ENCODE results near the gene CCSER2.

DNA sequence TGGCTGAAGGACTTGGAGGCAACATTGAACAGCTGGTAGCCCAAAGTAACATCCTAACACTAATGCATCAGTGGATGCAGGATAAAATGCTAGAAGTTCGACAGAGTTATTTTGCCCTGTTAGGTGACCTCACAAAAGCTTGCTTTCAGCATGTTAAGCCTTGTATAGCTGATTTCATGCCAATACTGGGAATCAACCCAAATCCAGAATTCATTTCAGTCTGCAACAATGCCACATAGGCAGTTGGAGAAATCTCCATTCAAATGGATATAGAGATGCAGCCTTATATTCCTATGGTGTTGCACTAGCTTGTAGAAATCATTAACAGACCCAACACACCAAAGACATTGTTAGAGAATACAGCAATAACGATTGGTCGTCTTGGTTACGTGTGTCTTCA lies 62.9 kb downstream of the CCSER2 start:
- TF ChIP-seq CSDC2 (CRISPR knock-in tag; IDR thresholded peaks at IDR 0.05) (no peak), ZFP3 (CRISPR knock-in tag; IDR thresholded peaks at IDR 0.05) (no peak), PPARA (CRISPR knock-in tag; IDR thresholded peaks at IDR 0.05; ENCODE audit: borderline replicate concordance) (no peak), ARNTL (CRISPR knock-in tag; IDR thresholded peaks at IDR 0.05; ENCODE audit: borderline replicate concordance, low read depth) (no peak), TCF4 (CRISPR knock-in tag; IDR thresholded peaks at IDR 0.05; ENCODE audit: borderline replicate concordance) (no peak)
- TF ChIP-seq, protein P1, sequence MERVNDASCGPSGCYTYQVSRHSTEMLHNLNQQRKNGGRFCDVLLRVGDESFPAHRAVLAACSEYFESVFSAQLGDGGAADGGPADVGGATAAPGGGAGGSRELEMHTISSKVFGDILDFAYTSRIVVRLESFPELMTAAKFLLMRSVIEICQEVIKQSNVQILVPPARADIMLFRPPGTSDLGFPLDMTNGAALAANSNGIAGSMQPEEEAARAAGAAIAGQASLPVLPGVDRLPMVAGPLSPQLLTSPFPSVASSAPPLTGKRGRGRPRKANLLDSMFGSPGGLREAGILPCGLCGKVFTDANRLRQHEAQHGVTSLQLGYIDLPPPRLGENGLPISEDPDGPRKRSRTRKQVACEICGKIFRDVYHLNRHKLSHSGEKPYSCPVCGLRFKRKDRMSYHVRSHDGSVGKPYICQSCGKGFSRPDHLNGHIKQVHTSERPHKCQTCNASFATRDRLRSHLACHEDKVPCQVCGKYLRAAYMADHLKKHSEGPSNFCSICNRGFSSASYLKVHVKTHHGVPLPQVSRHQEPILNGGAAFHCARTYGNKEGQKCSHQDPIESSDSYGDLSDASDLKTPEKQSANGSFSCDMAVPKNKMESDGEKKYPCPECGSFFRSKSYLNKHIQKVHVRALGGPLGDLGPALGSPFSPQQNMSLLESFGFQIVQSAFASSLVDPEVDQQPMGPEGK (CRISPR knock-in tag; IDR thresholded peaks at IDR 0.05; ENCODE audit: borderline replicate concordance) = no peak
- TF ChIP-seq, protein P2, sequence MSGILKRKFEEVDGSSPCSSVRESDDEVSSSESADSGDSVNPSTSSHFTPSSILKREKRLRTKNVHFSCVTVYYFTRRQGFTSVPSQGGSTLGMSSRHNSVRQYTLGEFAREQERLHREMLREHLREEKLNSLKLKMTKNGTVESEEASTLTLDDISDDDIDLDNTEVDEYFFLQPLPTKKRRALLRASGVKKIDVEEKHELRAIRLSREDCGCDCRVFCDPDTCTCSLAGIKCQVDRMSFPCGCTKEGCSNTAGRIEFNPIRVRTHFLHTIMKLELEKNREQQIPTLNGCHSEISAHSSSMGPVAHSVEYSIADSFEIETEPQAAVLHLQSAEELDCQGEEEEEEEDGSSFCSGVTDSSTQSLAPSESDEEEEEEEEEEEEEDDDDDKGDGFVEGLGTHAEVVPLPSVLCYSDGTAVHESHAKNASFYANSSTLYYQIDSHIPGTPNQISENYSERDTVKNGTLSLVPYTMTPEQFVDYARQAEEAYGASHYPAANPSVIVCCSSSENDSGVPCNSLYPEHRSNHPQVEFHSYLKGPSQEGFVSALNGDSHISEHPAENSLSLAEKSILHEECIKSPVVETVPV (CRISPR knock-in tag; IDR thresholded peaks at IDR 0.05) = no peak

Measured in SK-N-SH treated with all-trans-retinoic acid at 6 μM for 48 hours (cell line).